Measurements from ENCODE around the gene RPL7L1.
A peak's percentile ranks its signal among the peaks of the same experiment; 100 is the strongest.

The RPL7L1 gene

DNA sequence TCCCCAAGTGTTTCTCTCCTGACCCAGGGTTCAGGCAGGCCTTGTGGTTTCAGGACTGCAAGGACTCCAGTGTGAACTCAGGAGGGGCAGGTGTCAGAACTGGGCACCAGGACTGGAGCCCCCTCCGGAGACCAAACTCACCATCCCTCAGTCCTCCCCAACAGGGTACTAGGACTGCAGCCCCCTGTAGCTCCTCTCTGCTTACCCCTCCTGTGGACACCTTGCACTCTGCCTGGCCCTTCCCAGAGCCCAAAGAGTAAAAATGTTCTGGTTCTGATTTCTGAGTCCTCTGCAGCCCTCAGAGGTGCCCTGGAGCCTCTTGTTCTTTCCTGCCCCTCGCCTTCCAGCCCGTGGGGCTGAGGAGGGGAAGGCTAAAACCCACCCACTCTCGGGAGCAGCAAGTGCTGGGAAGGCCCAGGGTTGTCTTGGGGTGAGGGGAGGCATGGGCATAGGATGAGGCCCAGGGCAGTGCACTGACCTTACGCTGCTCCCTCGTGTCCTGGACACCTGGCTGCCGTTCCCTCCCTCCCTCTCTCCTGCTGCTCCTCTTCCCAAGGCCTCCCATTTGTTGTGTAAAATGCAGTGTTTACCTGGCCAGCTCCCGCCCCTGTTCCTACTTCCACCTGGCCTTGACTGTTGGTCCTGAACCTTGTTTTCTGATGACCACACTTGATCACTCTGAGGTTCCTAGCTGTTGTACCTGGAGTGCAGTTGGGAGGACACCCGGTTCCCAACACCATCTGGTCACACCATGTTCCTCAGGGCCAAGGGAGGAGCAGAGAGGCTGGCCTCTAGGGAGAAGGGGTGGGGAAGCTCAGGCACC, 59.8 kb downstream of the RPL7L1 start:
- no peak for DNase-seq (ENCODE audit: low read depth in 1 of 2, low spot score in 1 of 2)
- Histone ChIP-seq H3K27me3 (ENCODE audit: insufficient read depth, poor library complexity, severe bottlenecking) (no peaks in the 10 kb centered on the region), H3K27ac (replicated peaks) (no peak overlapping the region), H3K4me3 (replicated peaks; ENCODE audit: insufficient read depth, low read length) (no peak overlapping the region)
- TF ChIP-seq REST (IDR thresholded peaks at IDR 0.05; ENCODE audit: insufficient replicate concordance, low read depth) (no peak), GABPA (IDR thresholded peaks at IDR 0.05; ENCODE audit: low read depth) (no peak), POLR2AphosphoS5 (IDR thresholded peaks at IDR 0.05; ENCODE audit: low read depth) (peak; percentile 16; the same call in 1 of the 2 replicates), SPI1 (IDR thresholded peaks at IDR 0.05; ENCODE audit: borderline replicate concordance, low read depth) (no peak)
- TF ChIP-seq, protein P1, sequence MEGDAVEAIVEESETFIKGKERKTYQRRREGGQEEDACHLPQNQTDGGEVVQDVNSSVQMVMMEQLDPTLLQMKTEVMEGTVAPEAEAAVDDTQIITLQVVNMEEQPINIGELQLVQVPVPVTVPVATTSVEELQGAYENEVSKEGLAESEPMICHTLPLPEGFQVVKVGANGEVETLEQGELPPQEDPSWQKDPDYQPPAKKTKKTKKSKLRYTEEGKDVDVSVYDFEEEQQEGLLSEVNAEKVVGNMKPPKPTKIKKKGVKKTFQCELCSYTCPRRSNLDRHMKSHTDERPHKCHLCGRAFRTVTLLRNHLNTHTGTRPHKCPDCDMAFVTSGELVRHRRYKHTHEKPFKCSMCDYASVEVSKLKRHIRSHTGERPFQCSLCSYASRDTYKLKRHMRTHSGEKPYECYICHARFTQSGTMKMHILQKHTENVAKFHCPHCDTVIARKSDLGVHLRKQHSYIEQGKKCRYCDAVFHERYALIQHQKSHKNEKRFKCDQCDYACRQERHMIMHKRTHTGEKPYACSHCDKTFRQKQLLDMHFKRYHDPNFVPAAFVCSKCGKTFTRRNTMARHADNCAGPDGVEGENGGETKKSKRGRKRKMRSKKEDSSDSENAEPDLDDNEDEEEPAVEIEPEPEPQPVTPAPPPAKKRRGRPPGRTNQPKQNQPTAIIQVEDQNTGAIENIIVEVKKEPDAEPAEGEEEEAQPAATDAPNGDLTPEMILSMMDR (IDR thresholded peaks at IDR 0.05; ENCODE audit: insufficient read depth, low read length), result no peak
